PC-3 (cell line): ENCODE results near the gene CSTF3.

Experiments
- EZH2 ChIP-seq: fragments of 300-600 bp; sonication (generic); IDR thresholded peaks from one replicate; pipeline ENCODE4 v1.6.1; 2017; ENCODE audit warnings: antibody characterized with exemption, mild to moderate bottlenecking, low read length; ENCODE audit not compliant: unreplicated experiment
- TF ChIP-seq, protein P1 (sequence below): fragments of 300-600 bp; sonication (generic); conservative IDR thresholded peaks from 2 replicates; pipeline ENCODE4 v1.5.1; 2017; ENCODE audit warnings: antibody characterized with exemption, low read depth, mild to moderate bottlenecking, low read length

DNA sequence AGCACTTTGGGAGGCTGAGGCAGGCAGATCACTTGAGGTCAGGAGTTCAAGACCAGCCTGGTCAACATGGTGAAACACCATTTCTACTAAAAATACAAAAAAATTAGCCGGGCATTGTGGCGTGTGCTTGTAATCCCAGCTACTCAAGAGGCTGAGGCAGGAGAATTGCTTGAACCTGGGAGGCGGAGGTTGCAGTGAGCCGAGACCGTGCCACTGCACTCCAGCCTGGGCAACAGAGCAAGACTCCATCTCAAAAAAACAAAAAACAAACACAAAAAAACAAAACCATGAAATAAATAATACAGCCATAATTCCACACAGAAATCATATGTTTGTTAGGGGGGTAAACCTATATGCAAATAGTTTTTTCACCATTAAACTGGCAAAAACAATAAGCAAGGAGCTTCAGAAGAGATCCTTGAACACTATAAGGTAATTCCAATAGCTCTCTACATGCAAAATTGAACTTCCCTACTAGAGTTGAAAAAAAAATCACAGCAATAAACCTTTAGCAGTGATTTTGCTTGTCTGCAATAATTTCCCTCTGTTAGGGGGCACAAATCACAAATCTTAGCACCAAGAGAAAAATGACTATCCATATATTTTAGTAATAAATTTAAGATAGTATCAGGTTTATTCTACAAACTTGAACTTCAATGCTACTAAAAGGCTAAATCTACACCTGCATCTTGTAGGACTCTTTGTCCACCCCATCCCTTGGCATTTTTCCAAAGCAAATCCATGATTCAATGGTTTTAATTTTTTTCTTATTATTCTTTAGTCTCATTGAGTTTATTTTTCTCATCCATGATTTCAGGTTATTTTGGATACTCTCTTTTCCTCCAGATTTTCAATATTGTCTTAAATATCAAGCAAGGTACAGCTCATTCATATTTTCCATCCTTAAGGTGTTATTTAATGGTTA, 3.9 kb downstream of the CSTF3 start:
- TF ChIP-seq, protein P1, sequence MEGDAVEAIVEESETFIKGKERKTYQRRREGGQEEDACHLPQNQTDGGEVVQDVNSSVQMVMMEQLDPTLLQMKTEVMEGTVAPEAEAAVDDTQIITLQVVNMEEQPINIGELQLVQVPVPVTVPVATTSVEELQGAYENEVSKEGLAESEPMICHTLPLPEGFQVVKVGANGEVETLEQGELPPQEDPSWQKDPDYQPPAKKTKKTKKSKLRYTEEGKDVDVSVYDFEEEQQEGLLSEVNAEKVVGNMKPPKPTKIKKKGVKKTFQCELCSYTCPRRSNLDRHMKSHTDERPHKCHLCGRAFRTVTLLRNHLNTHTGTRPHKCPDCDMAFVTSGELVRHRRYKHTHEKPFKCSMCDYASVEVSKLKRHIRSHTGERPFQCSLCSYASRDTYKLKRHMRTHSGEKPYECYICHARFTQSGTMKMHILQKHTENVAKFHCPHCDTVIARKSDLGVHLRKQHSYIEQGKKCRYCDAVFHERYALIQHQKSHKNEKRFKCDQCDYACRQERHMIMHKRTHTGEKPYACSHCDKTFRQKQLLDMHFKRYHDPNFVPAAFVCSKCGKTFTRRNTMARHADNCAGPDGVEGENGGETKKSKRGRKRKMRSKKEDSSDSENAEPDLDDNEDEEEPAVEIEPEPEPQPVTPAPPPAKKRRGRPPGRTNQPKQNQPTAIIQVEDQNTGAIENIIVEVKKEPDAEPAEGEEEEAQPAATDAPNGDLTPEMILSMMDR: no peak
- no peak for TF ChIP-seq EZH2
